Stimulated activated CD4-positive, alpha-beta T cell treated with anti-CD3 and anti-CD28 coated beads, Interleukin-4, amount 100 ng/mL, for 4 hours (primary cell): ENCODE data around the gene ANGPTL7.
"Not testable (repeated sequence)": the region's sequence is repeated elsewhere in the genome, so short reads cannot be mapped to it uniquely, and the experiment has no call there.

Experiments
- DNase-seq, 2 experiments: peaks; one replicate each; pipeline ENCODE4 v3.0.0-alpha.2; 2020

ANGPTL7 gene

DNA sequence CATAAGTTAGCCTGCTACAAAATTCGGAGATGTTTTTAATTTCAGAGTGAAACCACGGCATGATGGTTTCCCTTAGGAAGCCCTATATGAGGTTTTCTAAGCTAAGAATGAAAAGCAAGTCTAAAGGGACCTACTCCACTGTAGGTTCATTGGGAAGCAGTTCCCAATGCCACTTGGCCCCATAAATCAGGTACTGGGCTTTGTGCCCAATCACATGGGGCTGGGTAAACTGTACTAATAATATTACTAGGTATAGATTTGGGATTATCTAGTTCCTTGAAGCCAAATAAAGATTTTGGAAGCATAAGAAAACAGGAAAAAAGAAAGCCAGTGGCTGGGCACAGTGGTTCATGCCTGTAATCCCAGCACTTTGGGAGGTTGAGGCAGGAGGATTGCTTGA, 19.1 kb upstream of the ANGPTL7 start:
- DNase-seq = no peak

DNA sequence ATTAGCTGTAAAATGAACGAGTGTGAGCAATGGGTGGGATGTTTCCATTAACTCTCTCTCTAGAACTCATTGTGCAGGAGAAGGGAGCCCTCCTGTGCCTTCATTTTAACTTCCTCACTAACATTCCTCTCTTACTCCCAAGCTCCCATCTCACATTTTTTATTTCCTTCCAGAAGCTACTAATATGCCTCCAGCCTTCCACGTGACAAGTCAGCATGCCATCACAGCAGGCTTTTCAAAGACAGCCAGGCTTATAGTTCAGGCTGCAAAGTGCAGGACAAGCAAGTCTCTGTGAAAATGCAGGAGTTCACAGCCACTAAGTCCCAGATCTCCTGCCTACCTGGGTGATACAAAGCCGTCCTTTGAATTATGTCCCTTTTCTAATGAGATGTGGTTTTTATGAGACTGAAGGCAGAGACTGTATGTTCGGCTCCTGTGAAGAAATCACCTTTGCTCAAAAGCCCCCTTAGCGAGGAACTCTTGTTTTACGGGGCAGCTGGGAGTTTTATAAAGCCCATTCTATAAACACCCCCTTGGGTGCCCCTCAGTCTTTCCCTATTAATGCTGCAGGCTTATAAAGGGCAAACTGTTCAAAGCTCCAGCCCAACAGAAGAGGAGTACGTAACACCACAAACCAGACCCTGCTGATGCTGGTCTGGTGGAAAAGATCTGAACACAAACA, 14.8 kb upstream of the ANGPTL7 start:
- DNase-seq = no peak

DNA sequence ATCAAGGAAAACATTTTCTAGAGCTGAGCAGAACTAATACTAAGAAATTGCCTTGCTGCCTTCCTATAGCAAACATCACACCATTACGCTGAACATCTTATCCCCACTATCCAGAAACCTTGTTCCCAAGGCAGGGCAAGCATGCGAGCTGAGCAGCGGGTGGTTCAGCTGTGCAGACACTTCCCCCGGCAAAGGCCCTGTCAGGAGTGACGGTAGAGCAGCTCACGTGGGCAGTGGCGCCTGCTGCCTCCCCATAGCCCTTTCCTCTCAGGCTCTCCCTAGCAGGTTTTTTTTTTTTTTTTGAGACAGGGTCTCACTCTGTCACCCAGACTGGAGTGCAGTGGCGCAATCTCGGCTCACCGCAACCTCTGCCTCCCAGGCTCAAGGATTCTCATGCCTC, 13.7 kb upstream of the ANGPTL7 start:
- DNase-seq = no peak

DNA sequence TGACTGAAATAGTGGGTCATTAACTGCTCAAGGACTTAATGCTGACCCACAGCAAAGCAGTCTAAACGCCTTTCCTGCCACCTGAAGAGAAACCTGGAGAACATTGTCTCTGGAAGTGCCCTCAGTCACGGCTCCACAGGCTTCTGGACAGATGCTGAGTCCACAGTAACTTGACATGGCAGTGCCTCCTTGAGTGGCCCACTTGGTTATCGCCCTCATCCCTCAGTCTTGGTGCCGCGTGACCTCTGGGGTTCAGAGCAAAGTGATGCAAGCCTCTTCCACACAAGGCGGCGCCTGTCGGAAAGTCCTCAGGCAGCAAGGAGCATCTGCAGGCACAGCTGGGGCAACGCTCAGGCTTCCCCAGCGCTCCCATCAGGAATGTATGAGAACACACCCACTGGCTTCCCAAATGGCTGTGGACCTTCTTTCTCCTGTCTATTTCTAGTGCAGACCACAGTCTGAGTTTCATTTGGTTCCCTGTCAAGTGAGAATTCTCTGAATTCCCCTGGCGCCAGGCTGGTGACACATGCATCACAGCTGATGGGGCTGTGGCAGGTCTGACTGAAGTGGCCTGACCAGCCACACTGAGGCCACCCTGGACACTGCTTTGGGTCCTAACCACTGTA, 13.0 kb upstream of the ANGPTL7 start:
- DNase-seq = no peak

DNA sequence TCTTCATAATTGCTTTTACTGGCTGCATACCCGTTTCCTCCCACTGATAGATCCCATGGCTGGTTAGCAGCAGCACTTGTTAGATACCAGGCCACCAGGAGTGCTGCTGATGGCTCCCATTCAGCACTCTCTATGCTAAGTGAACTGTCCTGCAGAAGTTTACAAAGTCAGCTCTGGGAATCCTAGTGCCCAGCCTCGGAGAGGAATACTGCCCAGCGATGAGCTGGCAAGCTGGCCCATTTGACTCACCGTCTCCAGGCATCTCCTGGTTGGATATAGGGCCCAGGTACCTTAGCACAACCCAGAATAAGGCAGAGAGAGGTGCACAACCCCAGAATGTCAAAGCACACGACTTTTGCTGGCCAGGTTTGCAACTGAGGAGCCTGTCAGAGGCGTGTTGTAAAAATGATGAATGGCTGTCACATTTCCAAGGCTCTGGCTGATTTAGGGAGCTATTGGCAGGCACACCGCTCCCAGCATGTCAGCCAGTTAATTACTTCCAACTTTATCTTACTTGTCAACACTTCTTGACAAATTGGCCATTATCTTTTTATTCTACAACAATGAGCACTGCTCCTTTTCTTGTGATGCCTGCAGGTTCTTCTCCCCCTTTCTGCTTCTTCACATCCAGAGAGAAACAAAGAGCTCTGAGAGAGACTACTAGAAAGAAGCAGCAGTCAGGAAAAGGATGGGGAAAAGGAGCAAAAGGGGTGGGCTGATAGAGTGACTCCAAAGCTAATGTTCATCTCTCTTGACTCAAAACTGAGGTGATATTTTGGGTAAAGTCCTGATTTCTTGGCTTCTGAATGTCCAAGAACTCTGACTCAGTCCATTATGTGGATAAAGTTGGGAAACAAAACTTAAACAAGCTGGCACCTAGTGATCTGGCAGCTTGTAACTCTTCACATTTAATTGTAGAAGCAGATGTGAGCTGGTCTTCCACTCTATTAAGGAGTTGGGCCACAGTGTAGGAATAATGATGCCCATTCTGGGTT, 10.8 kb upstream of the ANGPTL7 start:
- DNase-seq = no peak

DNA sequence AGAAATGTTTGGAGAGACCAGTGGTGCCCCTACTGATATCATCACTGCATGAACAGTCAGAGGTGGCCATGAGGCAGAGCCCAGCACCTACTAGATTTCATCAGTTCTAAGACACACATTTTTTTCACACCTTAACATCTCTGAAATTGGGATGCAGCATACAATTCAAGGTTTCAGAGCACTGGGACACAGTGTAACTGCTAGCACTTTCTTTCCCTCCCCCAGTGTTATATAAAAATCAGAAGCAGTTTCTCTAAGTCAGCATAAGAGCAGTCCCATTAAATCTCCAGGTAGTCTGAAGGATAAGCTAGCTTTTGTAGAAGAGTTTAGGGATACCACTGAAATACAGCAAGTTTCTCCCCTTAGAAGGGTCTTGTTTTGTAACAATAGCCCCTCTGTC, 10.0 kb upstream of the ANGPTL7 start:
- DNase-seq = no peak

DNA sequence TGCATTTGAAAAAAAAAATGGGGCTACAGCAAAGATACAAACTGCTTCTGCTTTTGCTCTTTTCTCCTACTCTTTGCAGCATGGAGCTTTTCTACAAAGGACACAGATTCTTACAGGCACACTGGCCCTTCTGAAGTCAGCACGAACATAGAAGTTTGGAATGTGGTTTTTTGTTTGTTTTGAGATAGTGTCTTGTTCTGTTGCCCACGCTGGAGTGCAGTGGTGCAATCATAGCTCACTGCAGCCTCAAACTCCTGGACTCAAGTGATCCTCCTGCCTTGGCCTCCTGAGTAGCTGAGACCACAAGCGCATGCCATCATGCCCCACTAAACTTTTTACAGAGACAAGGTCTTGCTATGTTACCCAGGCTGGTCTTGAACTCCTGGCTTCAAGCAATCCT, 9.4 kb upstream of the ANGPTL7 start:
- not testable (repeated sequence) for DNase-seq

DNA sequence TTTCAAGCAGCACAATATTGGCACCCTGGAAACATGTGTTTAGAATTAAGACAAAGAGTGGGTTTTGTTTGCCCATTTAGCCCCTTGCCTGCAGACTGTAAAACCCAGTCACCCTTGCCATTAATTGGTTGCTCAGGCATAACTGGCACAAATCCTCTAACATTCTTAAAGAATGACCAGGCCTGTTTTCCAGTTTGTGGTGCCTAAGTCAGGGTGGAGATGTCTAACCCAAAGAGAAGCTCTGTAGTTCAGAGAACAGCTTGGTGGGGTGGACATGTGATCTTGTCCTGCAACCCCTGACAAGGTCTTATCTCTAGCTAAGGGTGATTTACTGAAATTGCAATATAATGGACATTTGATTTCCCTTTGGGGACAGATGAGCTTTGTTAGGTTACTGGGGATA, 8.8 kb upstream of the ANGPTL7 start:
- DNase-seq = no peak

DNA sequence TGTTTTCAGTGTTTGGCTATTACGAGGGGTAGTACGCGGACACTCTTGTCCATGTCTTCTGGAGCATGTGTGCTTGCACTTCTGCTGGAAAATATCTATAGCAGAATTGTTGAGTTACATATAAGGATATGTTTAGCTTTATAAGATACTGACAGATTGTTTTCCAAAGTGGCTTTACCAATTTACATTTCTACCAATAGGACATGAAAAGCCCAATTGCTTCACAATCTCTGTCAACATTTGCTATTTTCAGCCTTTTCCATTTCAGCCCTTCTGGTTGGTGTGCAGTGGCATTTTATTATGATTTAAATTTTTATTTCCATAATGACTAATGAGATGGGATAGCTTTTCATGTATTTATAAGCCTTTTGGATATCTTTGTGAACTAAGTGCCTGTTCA, 6.3 kb upstream of the ANGPTL7 start:
- no peak for DNase-seq

DNA sequence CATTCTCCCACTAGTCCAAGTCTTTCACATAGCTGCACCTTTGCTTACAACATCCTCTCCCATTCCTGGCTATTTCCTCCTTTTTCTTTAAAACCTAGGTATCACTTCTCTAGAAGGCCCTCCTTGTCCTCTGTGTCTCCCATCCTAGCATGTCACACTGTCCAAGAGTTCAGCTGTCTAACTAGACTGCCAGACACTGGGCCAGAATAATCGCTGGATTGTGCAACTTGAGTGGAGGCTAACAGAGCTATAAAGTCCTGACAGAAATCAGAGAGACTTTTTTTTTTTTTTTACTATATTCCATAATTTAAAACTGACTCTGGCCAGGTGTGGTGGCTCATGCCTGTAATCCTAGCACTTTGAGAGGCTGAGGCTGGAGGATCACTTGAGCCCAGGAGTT, 4.2 kb upstream of the ANGPTL7 start:
- DNase-seq = no peak

DNA sequence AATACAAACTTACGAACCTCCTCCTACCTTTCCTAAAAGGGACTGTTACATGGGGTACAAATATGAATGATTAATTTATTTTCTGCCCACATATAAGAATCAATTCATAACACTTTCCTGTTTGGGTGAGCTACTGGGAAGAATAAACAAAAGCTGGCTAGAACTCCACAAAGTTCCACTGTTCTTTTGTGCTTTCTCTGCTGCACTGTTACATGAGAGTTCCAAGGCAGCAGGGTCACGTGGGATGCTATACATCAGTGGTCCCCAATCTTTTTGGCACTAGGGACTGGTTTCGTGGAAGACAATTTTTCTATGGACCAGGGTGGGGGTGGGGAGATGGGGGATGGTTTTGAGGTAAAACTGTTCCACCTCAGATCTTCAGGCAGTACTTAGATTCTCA, 2.2 kb upstream of the ANGPTL7 start:
- DNase-seq = no peak

DNA sequence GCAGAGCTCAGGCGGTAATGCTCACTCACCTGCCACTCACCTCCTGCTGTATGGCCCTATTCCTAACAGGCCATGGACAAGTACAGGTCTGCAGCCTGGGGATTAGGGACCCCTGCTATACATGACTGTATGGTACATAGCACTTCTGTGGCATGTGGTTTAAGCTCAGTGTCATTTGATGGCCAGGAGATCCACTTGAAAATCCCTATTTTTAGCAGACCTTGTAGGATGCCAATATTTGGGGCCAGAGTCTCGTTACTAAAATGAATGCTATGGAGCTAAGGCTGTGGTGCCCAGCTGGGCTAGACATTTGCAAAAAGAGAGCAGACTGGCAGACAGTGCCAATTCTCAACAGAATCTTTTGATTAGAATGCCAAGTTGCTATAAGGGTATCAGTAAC, 1.7 kb upstream of the ANGPTL7 start:
- DNase-seq = no peak

DNA sequence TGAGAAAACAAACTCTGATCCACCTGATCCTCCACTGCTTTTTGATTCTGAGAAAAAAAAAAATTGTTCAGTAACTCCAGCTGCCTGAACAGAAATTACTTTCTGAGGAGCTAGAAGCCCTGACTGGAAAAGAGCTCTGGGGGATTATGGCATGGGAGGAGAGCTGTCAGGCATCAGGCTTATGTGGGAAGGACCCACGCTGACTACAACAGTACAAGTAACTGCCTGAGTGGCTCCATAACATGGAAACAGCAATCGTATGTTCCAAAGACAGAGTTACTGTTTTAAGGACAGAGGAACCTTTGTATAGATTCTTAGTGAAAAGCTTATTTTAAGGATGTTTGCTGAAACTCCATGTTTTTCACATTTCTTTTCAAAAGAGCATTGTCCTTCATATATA, 1.2 kb upstream of the ANGPTL7 start:
- DNase-seq = no peak

DNA sequence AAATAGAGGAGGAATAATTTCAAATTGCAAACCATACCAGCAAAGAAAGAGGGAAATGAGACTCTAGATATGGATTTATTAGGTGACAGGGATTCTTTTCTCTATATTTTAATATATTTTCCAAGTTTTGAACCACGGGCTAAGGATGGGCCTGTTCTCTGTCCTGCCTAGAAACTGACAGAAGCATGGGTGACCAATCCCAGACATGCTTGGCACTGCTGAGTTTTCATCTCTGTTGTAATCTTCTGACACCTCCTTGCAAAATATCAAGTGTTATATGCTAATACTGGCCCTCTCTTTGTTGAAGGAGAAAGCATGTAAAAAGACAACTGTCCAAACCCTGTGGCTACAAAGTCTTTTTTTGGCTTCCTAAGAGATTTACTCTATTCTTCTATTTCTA, 774 bp upstream of the ANGPTL7 start:
- no peak for DNase-seq

DNA sequence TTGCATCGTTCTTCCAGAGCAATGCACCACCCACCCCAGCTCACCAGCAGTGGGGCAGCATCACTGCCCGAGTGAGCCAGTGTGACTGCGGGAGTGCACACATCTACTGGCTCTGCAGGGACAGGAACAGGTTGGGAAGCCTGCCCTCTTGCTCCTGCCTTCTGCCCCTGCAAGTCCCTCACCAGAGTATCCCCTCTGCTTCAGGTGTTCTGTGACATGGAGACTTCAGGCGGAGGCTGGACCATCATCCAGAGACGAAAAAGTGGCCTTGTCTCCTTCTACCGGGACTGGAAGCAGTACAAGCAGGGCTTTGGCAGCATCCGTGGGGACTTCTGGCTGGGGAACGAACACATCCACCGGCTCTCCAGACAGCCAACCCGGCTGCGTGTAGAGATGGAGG, 4.2 kb downstream of the ANGPTL7 start:
- DNase-seq = no peak

DNA sequence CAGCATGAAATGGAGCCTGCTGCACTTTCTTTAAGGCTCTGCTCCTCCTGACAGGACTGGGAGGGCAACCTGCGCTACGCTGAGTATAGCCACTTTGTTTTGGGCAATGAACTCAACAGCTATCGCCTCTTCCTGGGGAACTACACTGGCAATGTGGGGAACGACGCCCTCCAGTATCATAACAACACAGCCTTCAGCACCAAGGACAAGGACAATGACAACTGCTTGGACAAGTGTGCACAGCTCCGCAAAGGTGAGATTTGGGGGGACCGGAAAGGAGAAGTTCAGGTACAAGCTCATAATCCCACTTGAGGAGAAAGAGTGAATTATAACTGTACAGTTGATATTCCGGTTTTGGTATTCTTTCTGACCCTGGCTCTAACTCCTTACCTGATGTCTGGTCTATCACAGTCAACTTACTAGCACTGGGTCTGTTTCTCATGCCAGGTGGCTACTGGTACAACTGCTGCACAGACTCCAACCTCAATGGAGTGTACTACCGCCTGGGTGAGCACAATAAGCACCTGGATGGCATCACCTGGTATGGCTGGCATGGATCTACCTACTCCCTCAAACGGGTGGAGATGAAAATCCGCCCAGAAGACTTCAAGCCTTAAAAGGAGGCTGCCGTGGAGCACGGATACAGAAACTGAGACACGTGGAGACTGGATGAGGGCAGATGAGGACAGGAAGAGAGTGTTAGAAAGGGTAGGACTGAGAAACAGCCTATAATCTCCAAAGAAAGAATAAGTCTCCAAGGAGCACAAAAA, 5.4 kb downstream of the ANGPTL7 start:
- DNase-seq = no peak

DNA sequence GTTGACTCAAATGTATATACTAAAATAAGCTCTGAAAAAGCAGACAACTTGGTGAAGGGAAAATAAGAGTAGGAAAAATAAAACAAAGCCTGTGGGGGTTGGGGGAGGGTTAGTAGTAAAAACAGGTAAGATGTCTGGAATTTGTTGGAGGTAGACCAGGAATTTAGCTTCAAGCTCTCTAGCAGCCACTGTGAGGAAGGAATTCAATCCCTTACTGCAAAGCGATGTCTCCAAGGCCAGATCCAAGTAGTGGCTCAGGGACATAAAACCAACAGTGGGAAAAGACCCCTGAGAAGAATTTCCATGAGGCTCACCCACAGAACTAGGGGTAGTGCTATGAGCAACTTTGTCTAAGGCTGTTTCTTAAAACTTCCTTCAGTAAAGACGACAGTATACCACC, 7.8 kb downstream of the ANGPTL7 start:
- DNase-seq = no peak

DNA sequence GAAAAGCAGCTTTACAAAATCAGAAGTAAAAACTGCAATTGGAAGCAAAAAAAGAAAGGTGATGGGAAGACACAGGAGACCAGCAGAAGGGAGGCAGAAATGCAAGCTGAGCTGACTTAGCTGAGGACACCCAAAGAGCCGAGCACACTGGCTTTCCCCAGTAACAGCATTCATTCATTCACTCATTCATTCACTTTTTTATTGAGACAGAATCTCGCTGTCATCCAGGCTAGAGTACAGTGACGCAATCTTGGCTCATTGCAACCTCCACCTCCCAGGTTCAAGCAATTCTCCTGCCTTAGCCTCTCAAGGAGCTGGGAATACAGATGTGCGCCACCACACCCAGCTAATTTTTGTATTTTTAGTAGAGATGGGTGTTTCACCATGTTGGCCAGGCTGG, 8.2 kb downstream of the ANGPTL7 start:
- DNase-seq = no peak

DNA sequence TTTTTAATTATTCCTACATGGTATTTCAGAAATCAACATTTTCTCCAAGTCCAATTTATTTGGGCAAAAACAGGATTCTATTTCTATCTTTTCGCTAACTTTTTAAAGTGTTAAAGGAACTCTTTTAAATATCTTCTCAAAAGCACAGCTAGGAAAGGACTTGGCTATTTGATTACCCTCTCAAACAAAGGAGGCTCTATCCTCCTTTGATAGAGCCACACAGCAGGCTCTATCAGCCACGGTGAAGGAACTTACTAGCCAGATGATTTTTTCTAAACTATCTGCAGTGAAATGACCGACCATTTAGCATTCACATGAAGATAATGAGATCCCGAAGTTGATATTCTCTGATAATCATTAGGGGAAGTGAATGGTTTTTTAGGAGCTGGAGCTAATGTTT, 9.1 kb downstream of the ANGPTL7 start:
- no peak for DNase-seq

DNA sequence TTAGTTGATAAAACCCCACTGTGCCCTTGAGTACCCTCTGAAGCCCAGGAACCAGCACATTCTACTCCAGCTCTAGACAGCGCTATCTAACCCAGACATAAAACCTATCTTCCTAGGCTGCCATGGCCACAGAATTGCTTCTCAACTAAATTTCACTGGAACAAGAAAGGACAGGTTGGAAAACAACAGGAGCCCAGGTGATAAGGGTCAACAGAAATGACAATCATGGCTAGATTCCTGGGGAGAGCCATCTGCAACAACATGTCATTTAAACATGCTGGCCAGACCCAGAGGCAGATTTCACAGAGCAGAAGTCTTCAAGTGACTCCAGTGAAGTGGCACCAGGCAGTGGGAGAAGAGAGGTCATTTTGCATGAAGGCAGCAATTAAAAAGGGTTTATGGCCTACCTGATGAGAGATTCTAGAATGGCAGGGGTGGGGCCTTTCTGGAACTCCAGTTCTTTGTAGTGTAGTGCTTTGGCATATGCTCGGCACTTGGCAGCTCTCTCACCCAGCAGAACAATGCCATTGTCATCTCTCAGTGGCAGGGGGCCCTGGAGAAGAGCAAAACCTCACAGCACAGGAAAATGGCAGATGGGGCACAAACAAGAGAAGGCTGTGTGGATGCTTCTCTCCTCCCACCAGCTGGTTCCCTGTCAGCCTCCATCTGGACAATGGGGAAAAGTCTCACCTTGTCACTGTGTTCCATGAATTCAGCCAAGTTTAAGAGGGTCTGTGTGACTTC, 9.9 kb downstream of the ANGPTL7 start:
- DNase-seq = no peak

DNA sequence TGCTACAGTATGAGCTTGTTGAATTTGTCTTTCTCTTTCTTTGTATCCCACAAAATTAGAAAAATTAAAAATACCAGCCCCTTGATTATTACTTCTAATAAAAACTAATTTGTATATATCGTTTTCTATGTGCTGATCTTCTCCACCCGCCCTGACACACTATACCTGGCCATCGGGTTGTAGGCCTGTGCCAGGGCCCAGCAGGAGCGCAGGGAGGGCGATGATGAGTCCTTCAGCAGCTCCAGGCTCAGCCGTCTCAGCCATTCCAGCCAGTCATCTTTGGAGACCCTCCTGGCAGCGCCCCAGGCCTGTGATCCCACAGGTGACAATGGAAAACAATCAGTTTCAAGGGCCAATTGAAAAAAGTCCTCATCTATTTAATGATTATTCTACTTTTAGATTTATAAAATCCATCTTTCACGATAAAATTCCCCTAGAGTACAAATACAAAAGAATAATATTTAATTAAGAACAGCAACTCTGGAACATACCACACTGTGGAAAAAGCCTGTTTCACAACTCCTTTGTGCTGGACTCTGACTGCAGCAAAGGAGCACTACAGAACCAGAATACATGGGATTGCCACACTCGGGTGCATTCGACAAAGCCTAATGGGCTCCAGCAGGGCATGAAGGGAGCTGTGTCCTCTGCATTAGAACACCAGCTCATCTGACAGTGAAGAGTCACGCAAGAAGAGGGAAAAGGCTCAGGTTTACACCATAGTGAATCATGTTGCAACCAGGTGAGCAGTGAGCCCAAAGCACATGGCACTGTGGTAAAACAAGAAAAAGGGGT, 15.4 kb downstream of the ANGPTL7 start:
- DNase-seq = no peak
